ENCODE measurements around the gene TINAGL1. TPM values are rescaled to one million over a fixed set of nuclear protein-coding genes. Genes with fewer than 3 reads are reported as not detected.
A peak's percentile ranks its signal among the peaks of the same experiment; 100 is the strongest.

The TINAGL1 gene
- total RNA-seq, 4 donors from 2014 or later, result 152 to 368 (median 248) TPM

- no peak overlapping the region for H3K4me3 ChIP-seq
- TF ChIP-seq EP300 (IDR thresholded peaks at IDR 0.05) (no peak), CTCF (IDR thresholded peaks at IDR 0.05) (no peak), POLR2AphosphoS5 (IDR thresholded peaks at IDR 0.05) (no peak), POLR2A (IDR thresholded peaks at IDR 0.05) (no peak)
- H3K27ac ChIP-seq, result peak overlapping the region; percentile 0 to 97 (median 93)
- ATAC-seq, result no peak
- no peaks in the 10 kb centered on the region for H3K9me3 ChIP-seq
- no peaks in the 10 kb centered on the region for H3K36me3 ChIP-seq
- 33 to 47% methylated on average over 8 to 9 of the region's 10 CpGs for WGBS, 2 donors (ENCODE audit: low coverage in 1 of 2)
- H3K4me1 ChIP-seq, result peaks cover 0 to 64% (median 16%) of the 10 kb centered on the region in 3 donors
- H3K27me3 ChIP-seq, result no peaks in the 10 kb centered on the region
Measured at GRCh38 chr1:31574749-31575368, 1.5 kb upstream of the TINAGL1 start.

- ATAC-seq, result no peak
- WGBS, 2 donors (ENCODE audit: low coverage in 1 of 2), result no CpG with 5 or more reads among the region's 11 CpGs
- peak overlapping the region in 1 of 2 donors; percentile 71 for H3K4me3 ChIP-seq
- peak overlapping the region; percentile 87 to 97 (median 93) for H3K27ac ChIP-seq
- no peaks in the 10 kb centered on the region for H3K27me3 ChIP-seq
- peaks cover 0 to 71% (median 16%) of the 10 kb centered on the region in 3 donors for H3K4me1 ChIP-seq
- H3K36me3 ChIP-seq, result no peaks in the 10 kb centered on the region
- TF ChIP-seq EP300 (IDR thresholded peaks at IDR 0.05) (no peak), POLR2AphosphoS5 (IDR thresholded peaks at IDR 0.05) (no peak), CTCF (IDR thresholded peaks at IDR 0.05) (no peak), POLR2A (IDR thresholded peaks at IDR 0.05) (no peak)
- H3K9me3 ChIP-seq, result no peaks in the 10 kb centered on the region
Measured at GRCh38 chr1:31575369-31576140, 760 bp upstream of the TINAGL1 start.

GRCh38 chr1:31576743-31577455, 584 bp downstream of the TINAGL1 start:
- Histone ChIP-seq H3K27ac (peak overlapping the region; percentile 87 to 97 (median 93)), H3K4me3 (peak overlapping the region; percentile 71 to 76), H3K36me3 (no peaks in the 10 kb centered on the region), H3K4me1 (peaks cover 0 to 84% (median 26%) of the 10 kb centered on the region in 3 donors), H3K27me3 (no peaks in the 10 kb centered on the region), H3K9me3 (no peaks in the 10 kb centered on the region)
- no peak for ATAC-seq
- 0 to 35% methylated on average over 1 to 4 of the region's 27 CpGs for WGBS, 2 donors (ENCODE audit: low coverage in 1 of 2)
- TF ChIP-seq POLR2A (IDR thresholded peaks at IDR 0.05) (peak; percentile 9 to 13), EP300 (IDR thresholded peaks at IDR 0.05) (no peak)

GRCh38 chr1:31577515-31578192, 1.3 kb downstream of the TINAGL1 start:
- H3K4me1 ChIP-seq, result peaks cover 0 to 88% (median 32%) of the 10 kb centered on the region in 3 donors
- no peaks in the 10 kb centered on the region for H3K9me3 ChIP-seq
- no peaks in the 10 kb centered on the region for H3K36me3 ChIP-seq
- H3K27me3 ChIP-seq, result no peaks in the 10 kb centered on the region
- ATAC-seq, result peak; percentile 18
- peak overlapping the region; percentile 71 to 76 for H3K4me3 ChIP-seq
- TF ChIP-seq POLR2A (IDR thresholded peaks at IDR 0.05) (no peak), CTCF (IDR thresholded peaks at IDR 0.05) (no peak), POLR2AphosphoS5 (IDR thresholded peaks at IDR 0.05) (peak; percentile 25), EP300 (IDR thresholded peaks at IDR 0.05) (no peak)
- 20 to 63% methylated on average over 5 to 6 of the region's 6 CpGs for WGBS, 2 donors (ENCODE audit: low coverage in 1 of 2)
- peak overlapping the region; percentile 87 to 97 (median 93) for H3K27ac ChIP-seq

- peaks cover 0 to 12% of the 10 kb centered on the region in 2 donors for H3K36me3 ChIP-seq
- H3K27ac ChIP-seq, result peak overlapping the region; percentile 92 to 97 (median 95)
- peaks cover 0 to 88% (median 38%) of the 10 kb centered on the region in 3 donors for H3K4me1 ChIP-seq
- H3K4me3 ChIP-seq, result peak overlapping the region; percentile 13 to 71
- no peak for ATAC-seq
- no peaks in the 10 kb centered on the region for H3K27me3 ChIP-seq
- TF ChIP-seq POLR2A (IDR thresholded peaks at IDR 0.05) (no peak), EP300 (IDR thresholded peaks at IDR 0.05) (no peak), CTCF (IDR thresholded peaks at IDR 0.05) (no peak), POLR2AphosphoS5 (IDR thresholded peaks at IDR 0.05) (no peak)
- 11 to 40% methylated on average over 1 to 4 of the region's 5 CpGs for WGBS, 2 donors (ENCODE audit: low coverage in 1 of 2)
- H3K9me3 ChIP-seq, result no peaks in the 10 kb centered on the region
Measured at GRCh38 chr1:31579374-31579773, 3.1 kb downstream of the TINAGL1 start.

Measured in gastroesophageal sphincter (tissue), 4 donors.